Endothelial cell of umbilical vein (primary cell): ENCODE results near the gene PRDX3. TPM values are rescaled to one million over a fixed set of nuclear protein-coding genes. Genes with fewer than 3 reads are reported as not detected.

Experiments used
- BruUV-seq: library from RNA; stranded (reverse); fragments of 400-500 nt; replicated peaks from 2 replicates; lab custom pipeline; 2021; lab: Mats Ljungman, UMichigan
- CTCF ChIA-PET: fragments of 300-600, 350-600 bp; sonication (Branson Sonifier 250); formaldehyde crosslinking; loops from one replicate; lab custom pipeline; 2021; ENCODE audit warnings: antibody characterized with exemption, inconsistent platforms; lab: Charles Lee
- POLR2A ChIA-PET: fragments of 300-600, 350-600 bp; sonication (Branson Sonifier 250); formaldehyde crosslinking; loops from one replicate; lab custom pipeline; 2021; ENCODE audit warnings: antibody characterized with exemption, inconsistent platforms; lab: Charles Lee
- DNase-seq: peaks from one replicate; pipeline ENCODE4 v3.0.0-alpha.2; 2011; ENCODE audit warnings: low read depth, low spot score
- FAIRE-seq: peaks from 2 replicates; lab custom pipeline; 2011; peaks lifted over from hg19 to GRCh38; lab: Jason Lieb, UNC
- H2AFZ ChIP-seq: 2 replicates; pipeline ENCODE4 v1.6.0; 2012; ENCODE audit warnings: low read depth, low read length, control low read depth, inconsistent platforms
- H3K27ac ChIP-seq: 2 replicates; pipeline ENCODE4 v1.5.1; 2011; ENCODE audit warnings: low read depth, mild to moderate bottlenecking, control low read depth, low read length, moderate library complexity; ENCODE audit not compliant: insufficient read depth
- H3K27me3 ChIP-seq, 2 experiments: 2 replicates each; pipeline versions ENCODE4 v1.6.0 to v1.6.1; 2011; ENCODE audit warnings: low read length in 2 of 2, mixed read lengths in 1 of 2; ENCODE audit not compliant: control insufficient read depth in 2 of 2, insufficient read depth in 2 of 2
- H3K36me3 ChIP-seq, 2 experiments: 2 replicates in 1 of 2; 3 replicates in 1 of 2; pipeline ENCODE4 v1.5.1; 2011; ENCODE audit warnings: low read length in 2 of 2, mild to moderate bottlenecking in 1 of 2, moderate library complexity in 1 of 2; ENCODE audit not compliant: control insufficient read depth in 2 of 2, insufficient read depth in 2 of 2; ENCODE audit errors: extremely low read depth in 1 of 2
- H3K4me1 ChIP-seq: 3 replicates; pipeline ENCODE4 v1.5.1; 2011; ENCODE audit warnings: mild to moderate bottlenecking, low read length; ENCODE audit not compliant: control insufficient read depth, insufficient read depth; ENCODE audit errors: extremely low read depth
- H3K4me2 ChIP-seq: 2 replicates; pipeline ENCODE4 v1.6.1; 2011; ENCODE audit warnings: low read length, control low read depth, mixed read lengths; ENCODE audit not compliant: insufficient read depth
- H3K4me3 ChIP-seq, 3 experiments: fragments of 200-600 bp in 1 of 3; sonication (generic), shearing (Covaris generic) in 1 of 3; replicated peaks in 1 of 3; 2 replicates each; pipeline ENCODE4 v1.5.1; 2011 to 2016; ENCODE audit warnings: control low read depth in 3 of 3, low read length in 3 of 3, mild to moderate bottlenecking in 2 of 3, inconsistent platforms in 1 of 3, low read depth in 1 of 3, moderate library complexity in 1 of 3; ENCODE audit not compliant: insufficient read depth in 1 of 3
- H3K79me2 ChIP-seq: 2 replicates; pipeline ENCODE4 v1.6.0; 2012; ENCODE audit warnings: low read length, inconsistent platforms; ENCODE audit not compliant: control insufficient read depth, insufficient read depth
- H3K9ac ChIP-seq: replicated peaks from 2 replicates; pipeline ENCODE3; 2011; ENCODE audit warnings: low read length, control low read depth; ENCODE audit not compliant: insufficient read depth; ENCODE audit errors: extremely low read depth
- H3K9me1 ChIP-seq: replicated peaks from 3 replicates; pipeline ENCODE4 v1.6.0; 2011; ENCODE audit warnings: mild to moderate bottlenecking, low read length; ENCODE audit not compliant: control insufficient read depth, insufficient read depth; ENCODE audit errors: extremely low read depth
- H3K9me3 ChIP-seq: replicated peaks from 2 replicates; pipeline ENCODE4 v1.5.1; 2012; ENCODE audit warnings: low read length, inconsistent platforms; ENCODE audit not compliant: control insufficient read depth, insufficient read depth
- H4K20me1 ChIP-seq: replicated peaks from 2 replicates; pipeline ENCODE3; 2011; ENCODE audit warnings: mild to moderate bottlenecking, low read length; ENCODE audit not compliant: control insufficient read depth, insufficient read depth; ENCODE audit errors: extremely low read depth
- CTCF ChIP-seq, 2 donors: IDR thresholded peaks; 1 replicate in 1 of 2; 2 replicates in 1 of 2; pipeline ENCODE4 v1.5.1; 2011; ENCODE audit warnings: low read length in 2 of 2, mild to moderate bottlenecking in 2 of 2, moderate library complexity in 2 of 2, control low read depth in 1 of 2, inconsistent platforms in 1 of 2, low read depth in 1 of 2; ENCODE audit not compliant: insufficient read depth in 1 of 2; ENCODE audit errors: extremely low read depth in 1 of 2
- FOS ChIP-seq: IDR thresholded peaks from 2 replicates; pipeline ENCODE4 v1.6.1; 2011; ENCODE audit warnings: mild to moderate bottlenecking, low read length, moderate library complexity, borderline replicate concordance; ENCODE audit not compliant: insufficient read depth
- GATA2 ChIP-seq: IDR thresholded peaks from 2 replicates; pipeline ENCODE4 v1.7.0; 2011; ENCODE audit warnings: low read depth, mild to moderate bottlenecking, moderate library complexity, mixed read lengths, low read length; ENCODE audit not compliant: insufficient read length, insufficient read depth
- JUN ChIP-seq: IDR thresholded peaks from 2 replicates; pipeline ENCODE4 v1.6.1; 2011; ENCODE audit warnings: borderline replicate concordance, low read depth; ENCODE audit not compliant: insufficient read length, insufficient read depth
- MAX ChIP-seq: IDR thresholded peaks from 2 replicates; pipeline ENCODE4 v1.6.1; 2011; ENCODE audit not compliant: insufficient read depth, insufficient read length
- MYC ChIP-seq: IDR thresholded peaks from one replicate; pipeline ENCODE4 v1.6.1; 2011; ENCODE audit warnings: mild to moderate bottlenecking, low read depth, low read length
- POLR2A ChIP-seq: IDR thresholded peaks from 2 replicates; pipeline ENCODE4 v1.6.1; 2012; ENCODE audit warnings: low read depth, mild to moderate bottlenecking, control low read depth, low read length
- POLR2AphosphoS5 ChIP-seq: IDR thresholded peaks from 2 replicates; pipeline ENCODE4 v1.6.1; 2012; ENCODE audit warnings: low read depth, mild to moderate bottlenecking, control low read depth, low read length, moderate library complexity; ENCODE audit not compliant: insufficient read depth
- dilution Hi-C: fragments of 300-500 bp; cut with MboI; formaldehyde crosslinking; loops from one replicate; pipeline ENCODE4 v1.15.0; 2019; ENCODE audit warnings: low sequenced_read_pairs; ENCODE audit not compliant: extremely low pct_ligation_motif_present
- intact Hi-C: fragments of 100-400 bp; cut with micrococcal nuclease; formaldehyde crosslinking; loops from one replicate; pipeline ENCODE4 v1.10.0; 2022
- polyA plus RNA-seq, 4 experiments: library from polyadenylated mRNA; depleted of rRNA in 3 of 4; stranded (reverse) in 3 of 4; unstranded in 1 of 4; fragments of >200 nt; gene quantifications; 2 replicates each; pipeline versions ENCODE4 v1.2.1 to v1.2.3, GENCODE V29; 2011 to 2012; ENCODE audit warnings: missing spikeins in 1 of 4
- total RNA-seq: library from RNA; stranded (reverse); gene quantifications from 2 replicates; pipeline ENCODE4 v1.2.3, GENCODE V29; 2021

PRDX3 gene
- total and polyA plus RNA-seq, 2 donors (not counting 3 experiments of a cell fraction or from before 2014, with no cell fraction given), result 123 to 124 TPM

- intact Hi-C loops, result no loop called here
- no peak overlapping the region for H3K4me2 ChIP-seq
- TF ChIP-seq MAX (no peak), CTCF (IDR thresholded peaks at IDR 0.05; ENCODE audit: extremely low read depth in 1 of 2, insufficient read depth in 1 of 2, low read depth in 1 of 2, low read length in 2 of 2) (no peak), MYC (no peak), FOS (no peak), POLR2AphosphoS5 (no peak), POLR2A (no peak)
- no peak overlapping the region for H3K9ac ChIP-seq
- CTCF ChIA-PET, result no interaction called here
- H4K20me1 ChIP-seq, result no peaks in the 10 kb centered on the region
- H3K79me2 ChIP-seq, result no peaks in the 10 kb centered on the region
- POLR2A ChIA-PET, result interaction anchor here (0.7 kb wide), 1 partner anchor 661 kb away, joined by 5 read pairs; no protein-coding TSS in a partner anchor
- FAIRE-seq (no peak), DNase-seq (no peak)
- no peak overlapping the region for H2AFZ ChIP-seq
- H3K36me3 ChIP-seq, result peaks cover 9 to 15% of the 10 kb centered on the region in 2 experiments
- no TSS peak for BruUV-seq
- H3K9me1 ChIP-seq, result no peaks in the 10 kb centered on the region
- no peaks in the 10 kb centered on the region for H3K9me3 ChIP-seq
- no peaks in the 10 kb centered on the region for H3K4me1 ChIP-seq
- no peaks in the 10 kb centered on the region for H3K27me3 ChIP-seq
- dilution Hi-C loops, result no loop called here
- H3K27ac ChIP-seq, result no peak overlapping the region
- H3K4me3 ChIP-seq, result no peak overlapping the region
Observed at GRCh38 chr10:119119400-119119799, 59.2 kb downstream of the PRDX3 start.

GRCh38 chr10:119118231-119118630 is 60.4 kb downstream of the PRDX3 start:
- Histone ChIP-seq H2AFZ (no peak overlapping the region), H3K36me3 (peaks cover 10 to 22% of the 10 kb centered on the region in 2 experiments), H4K20me1 (no peaks in the 10 kb centered on the region), H3K9me1 (no peaks in the 10 kb centered on the region), H3K27me3 (no peaks in the 10 kb centered on the region), H3K9me3 (no peaks in the 10 kb centered on the region), H3K4me2 (no peak overlapping the region), H3K4me1 (no peaks in the 10 kb centered on the region), H3K9ac (no peak overlapping the region), H3K27ac (no peak overlapping the region), H3K4me3 (no peak overlapping the region), H3K79me2 (no peaks in the 10 kb centered on the region)
- intact Hi-C loops (no loop called here), dilution Hi-C loops (no loop called here)
- DNase-seq (no peak), FAIRE-seq (no peak)
- TF ChIP-seq POLR2A, result no peak
- no peak for TF ChIP-seq JUN
- TF ChIP-seq POLR2AphosphoS5, result no peak
- TF ChIP-seq GATA2, result no peak
- no peak for TF ChIP-seq CTCF (IDR thresholded peaks at IDR 0.05; ENCODE audit: extremely low read depth in 1 of 2, insufficient read depth in 1 of 2, low read depth in 1 of 2, low read length in 2 of 2)
- POLR2A ChIA-PET, result interaction anchor here (0.6 kb wide), 1 partner anchor 14 kb away, joined by 5 read pairs; the partner anchor contains the start of gene DENND10
- no TSS peak for BruUV-seq
- CTCF ChIA-PET, result no interaction called here
